ENCODE results near the gene TOR1A.

GRCh38 chr9:129832982-129833381 lies 9.0 kb upstream of the TOR1A start:
- TF ChIP-seq CTCF (IDR thresholded peaks at IDR 0.05): no peak
- TF ChIP-seq POLR2A (IDR thresholded peaks at IDR 0.05): no peak

Measured in adrenal gland (tissue), 5 donors.